Measurements from ENCODE around the gene FBXL16. TPM values are rescaled to one million over a fixed set of nuclear protein-coding genes. Genes with fewer than 3 reads are reported as not detected.
A peak's percentile ranks its signal among the peaks of the same experiment; 100 is the strongest.

Gene FBXL16
- total RNA-seq, 1 donor, result 0.54 TPM

GRCh38 chr16:679814-680624 is 25.6 kb downstream of the FBXL16 start, which contains the start of gene STUB1:
Gene STUB1 (plus strand): TSS chr16:680410. CDS start chr16:680526, 116 bp downstream.
- DNase-seq (ENCODE audit: low read depth in 2 of 3, low spot score in 2 of 3), result peak; percentile 68 to 87 (median 86)

GRCh38 chr16:678858-679813 is 26.5 kb downstream of the FBXL16 start:
- DNase-seq (ENCODE audit: low read depth in 2 of 3, low spot score in 2 of 3), result peak in 2 of 3 donors; percentile 61 to 69

GRCh38 chr16:678209-678857 is 27.3 kb downstream of the FBXL16 start:
- DNase-seq (ENCODE audit: low read depth in 2 of 3, low spot score in 2 of 3), result no peak

GRCh38 chr16:677316-678190 is 28.0 kb downstream of the FBXL16 start:
- DNase-seq (ENCODE audit: low read depth in 2 of 3, low spot score in 2 of 3), result no peak

- no peak for DNase-seq (ENCODE audit: low read depth in 2 of 3, low spot score in 2 of 3)
These were observed 28.7 kb downstream of the FBXL16 start for GRCh38 chr16:676913-677312.

GRCh38 chr16:676565-676902 is 29.1 kb downstream of the FBXL16 start:
- DNase-seq (ENCODE audit: low read depth in 2 of 3, low spot score in 2 of 3), result no peak

GRCh38 chr16:675884-676564 is 29.6 kb downstream of the FBXL16 start:
- no peak for DNase-seq (ENCODE audit: low read depth in 2 of 3, low spot score in 2 of 3)

GRCh38 chr16:674968-675883 is 30.4 kb downstream of the FBXL16 start, which contains the start of gene RHBDL1:
Gene RHBDL1 (plus strand): TSS chr16:675671. CDS start chr16:675791, 120 bp downstream.
- DNase-seq (ENCODE audit: low read depth in 2 of 3, low spot score in 2 of 3), result peak in 1 of 3 donors; percentile 11

- no peak for DNase-seq (ENCODE audit: low read depth in 2 of 3, low spot score in 2 of 3)
These were observed 31.3 kb downstream of the FBXL16 start for GRCh38 chr16:674214-674881.

- DNase-seq (ENCODE audit: low read depth in 2 of 3, low spot score in 2 of 3), result no peak
These were observed 32.1 kb downstream of the FBXL16 start for GRCh38 chr16:673399-673991.

- no peak for DNase-seq (ENCODE audit: low read depth in 2 of 3, low spot score in 2 of 3)
These were observed 32.8 kb downstream of the FBXL16 start for GRCh38 chr16:672851-673250.

GRCh38 chr16:672371-672770 is 33.2 kb downstream of the FBXL16 start:
- no peak for DNase-seq (ENCODE audit: low read depth in 2 of 3, low spot score in 2 of 3)

GRCh38 chr16:671353-672131 is 34.1 kb downstream of the FBXL16 start:
- no peak for DNase-seq (ENCODE audit: low read depth in 2 of 3, low spot score in 2 of 3)

GRCh38 chr16:670485-671352 is 34.9 kb downstream of the FBXL16 start:
- DNase-seq (ENCODE audit: low read depth in 2 of 3, low spot score in 2 of 3), result no peak

GRCh38 chr16:669666-670065 is 35.9 kb downstream of the FBXL16 start:
- DNase-seq (ENCODE audit: low read depth in 2 of 3, low spot score in 2 of 3), result no peak

All from hematopoietic multipotent progenitor cell (in vitro differentiated cells).